Measurements from ENCODE around the gene HEATR5B.

DNA sequence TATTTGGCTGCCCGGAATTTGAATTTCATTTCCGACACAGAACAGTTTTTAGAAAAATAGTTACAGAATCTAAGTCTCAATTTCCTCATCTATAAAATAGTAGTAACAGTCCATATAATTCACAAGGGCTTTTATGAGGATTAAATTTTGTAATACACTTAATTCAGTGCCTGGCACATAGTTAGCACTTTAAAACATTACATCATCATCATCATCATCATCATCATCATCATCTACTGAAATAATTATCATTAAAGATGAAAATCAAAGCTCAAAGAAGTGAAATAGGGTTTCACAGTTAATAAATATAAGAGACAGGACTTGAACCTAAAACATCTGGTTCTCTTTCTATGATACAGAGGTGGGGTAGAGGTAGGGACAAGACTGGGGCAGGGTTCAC lies 13.2 kb downstream of the HEATR5B start:
- TF ChIP-seq, protein P1, sequence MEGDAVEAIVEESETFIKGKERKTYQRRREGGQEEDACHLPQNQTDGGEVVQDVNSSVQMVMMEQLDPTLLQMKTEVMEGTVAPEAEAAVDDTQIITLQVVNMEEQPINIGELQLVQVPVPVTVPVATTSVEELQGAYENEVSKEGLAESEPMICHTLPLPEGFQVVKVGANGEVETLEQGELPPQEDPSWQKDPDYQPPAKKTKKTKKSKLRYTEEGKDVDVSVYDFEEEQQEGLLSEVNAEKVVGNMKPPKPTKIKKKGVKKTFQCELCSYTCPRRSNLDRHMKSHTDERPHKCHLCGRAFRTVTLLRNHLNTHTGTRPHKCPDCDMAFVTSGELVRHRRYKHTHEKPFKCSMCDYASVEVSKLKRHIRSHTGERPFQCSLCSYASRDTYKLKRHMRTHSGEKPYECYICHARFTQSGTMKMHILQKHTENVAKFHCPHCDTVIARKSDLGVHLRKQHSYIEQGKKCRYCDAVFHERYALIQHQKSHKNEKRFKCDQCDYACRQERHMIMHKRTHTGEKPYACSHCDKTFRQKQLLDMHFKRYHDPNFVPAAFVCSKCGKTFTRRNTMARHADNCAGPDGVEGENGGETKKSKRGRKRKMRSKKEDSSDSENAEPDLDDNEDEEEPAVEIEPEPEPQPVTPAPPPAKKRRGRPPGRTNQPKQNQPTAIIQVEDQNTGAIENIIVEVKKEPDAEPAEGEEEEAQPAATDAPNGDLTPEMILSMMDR (IDR thresholded peaks at IDR 0.05; ENCODE audit: low read length) = no peak
- no peak for TF ChIP-seq EZH2 (optimal IDR thresholded peaks at IDR 0.05; ENCODE audit: low read depth, low read length)
